ENCODE data around the gene CRB3.

CRB3 gene

DNA sequence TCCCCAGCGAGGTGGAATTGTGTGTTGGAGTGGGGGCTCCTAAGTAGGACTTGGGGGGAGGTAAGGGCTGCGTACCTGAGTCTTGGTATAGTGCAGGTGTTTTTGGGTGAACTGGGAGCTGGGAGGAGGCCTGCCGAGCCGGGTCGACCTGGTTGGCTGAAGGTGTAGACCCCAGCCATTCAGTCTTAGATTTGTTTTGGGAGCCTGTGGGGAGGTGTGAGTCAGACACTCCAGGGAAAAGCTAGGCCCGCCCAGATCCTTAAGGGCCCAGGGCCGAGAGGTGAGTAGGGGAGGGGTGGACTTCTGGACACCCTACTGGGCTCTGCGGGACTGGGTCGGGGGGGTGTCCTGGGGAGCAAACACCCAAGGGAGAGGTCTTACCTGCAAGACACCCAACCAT lies 935 bp downstream of the CRB3 start:
- ChIA-PET POLR2A (interaction anchor here (1.0 kb wide), 1 partner anchor 271 kb away, joined by 3 read pairs; no protein-coding TSS in a partner anchor), CTCF (interaction anchor here (1.1 kb wide), 1 partner anchor 12 kb away, joined by 3 read pairs; no protein-coding TSS in a partner anchor)
- no peak for DNase-seq (ENCODE audit: low read depth, low spot score)
- TF ChIP-seq, protein P1, sequence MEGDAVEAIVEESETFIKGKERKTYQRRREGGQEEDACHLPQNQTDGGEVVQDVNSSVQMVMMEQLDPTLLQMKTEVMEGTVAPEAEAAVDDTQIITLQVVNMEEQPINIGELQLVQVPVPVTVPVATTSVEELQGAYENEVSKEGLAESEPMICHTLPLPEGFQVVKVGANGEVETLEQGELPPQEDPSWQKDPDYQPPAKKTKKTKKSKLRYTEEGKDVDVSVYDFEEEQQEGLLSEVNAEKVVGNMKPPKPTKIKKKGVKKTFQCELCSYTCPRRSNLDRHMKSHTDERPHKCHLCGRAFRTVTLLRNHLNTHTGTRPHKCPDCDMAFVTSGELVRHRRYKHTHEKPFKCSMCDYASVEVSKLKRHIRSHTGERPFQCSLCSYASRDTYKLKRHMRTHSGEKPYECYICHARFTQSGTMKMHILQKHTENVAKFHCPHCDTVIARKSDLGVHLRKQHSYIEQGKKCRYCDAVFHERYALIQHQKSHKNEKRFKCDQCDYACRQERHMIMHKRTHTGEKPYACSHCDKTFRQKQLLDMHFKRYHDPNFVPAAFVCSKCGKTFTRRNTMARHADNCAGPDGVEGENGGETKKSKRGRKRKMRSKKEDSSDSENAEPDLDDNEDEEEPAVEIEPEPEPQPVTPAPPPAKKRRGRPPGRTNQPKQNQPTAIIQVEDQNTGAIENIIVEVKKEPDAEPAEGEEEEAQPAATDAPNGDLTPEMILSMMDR (IDR thresholded peaks at IDR 0.05; ENCODE audit: insufficient read depth, low read length, missing control alignments), result no peak
- no peak overlapping the region for H3K4me3 ChIP-seq (ENCODE audit: low read depth, low read length)

DNA sequence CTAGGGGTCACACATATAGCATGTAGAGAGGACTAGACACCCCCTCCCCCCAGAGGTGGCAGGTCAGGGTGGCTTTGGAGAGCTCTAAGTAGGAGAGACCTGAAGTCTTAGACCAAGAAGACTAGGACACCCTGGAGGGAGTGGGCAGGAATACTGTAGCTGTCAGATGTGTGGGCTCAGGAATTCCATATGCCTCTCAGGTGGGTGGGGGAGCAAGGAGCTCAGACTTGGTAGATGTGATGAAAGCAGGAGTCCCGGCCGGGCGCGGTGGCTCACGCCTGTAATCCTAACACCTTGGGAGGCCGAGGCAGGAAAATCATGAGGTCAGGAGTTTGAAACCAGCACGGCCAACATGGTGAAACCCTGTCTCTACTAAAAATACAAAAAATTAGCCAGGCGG lies 1.6 kb downstream of the CRB3 start:
- TF ChIP-seq, protein P1 (IDR thresholded peaks at IDR 0.05; ENCODE audit: insufficient read depth, low read length, missing control alignments), result no peak
- H3K4me3 ChIP-seq (ENCODE audit: low read depth, low read length), result no peak overlapping the region
- POLR2A ChIA-PET, result no interaction called here
- CTCF ChIA-PET, result interaction anchor here (0.9 to 1.1 kb wide), 2 partner anchors 11 to 397 kb away, joined by 3 read pairs; no protein-coding TSS in a partner anchor
- no peak for DNase-seq (ENCODE audit: low read depth, low spot score)

- no peak overlapping the region for H3K4me3 ChIP-seq (ENCODE audit: low read depth, low read length)
- ChIA-PET CTCF (no interaction called here), POLR2A (no interaction called here)
- TF ChIP-seq, protein P1 (IDR thresholded peaks at IDR 0.05; ENCODE audit: insufficient read depth, low read length, missing control alignments), result no peak
- no peak for DNase-seq (ENCODE audit: low read depth, low spot score)
Measured at GRCh38 chr19:6466526-6467248, 2.6 kb downstream of the CRB3 start.

GRCh38 chr19:6467384-6467783 lies 3.3 kb downstream of the CRB3 start:
- DNase-seq (ENCODE audit: low read depth, low spot score), result no peak
- ChIA-PET POLR2A (no interaction called here), CTCF (no interaction called here)
- TF ChIP-seq, protein P1 (IDR thresholded peaks at IDR 0.05; ENCODE audit: insufficient read depth, low read length, missing control alignments), result no peak
- H3K4me3 ChIP-seq (ENCODE audit: low read depth, low read length), result no peak overlapping the region

DNA sequence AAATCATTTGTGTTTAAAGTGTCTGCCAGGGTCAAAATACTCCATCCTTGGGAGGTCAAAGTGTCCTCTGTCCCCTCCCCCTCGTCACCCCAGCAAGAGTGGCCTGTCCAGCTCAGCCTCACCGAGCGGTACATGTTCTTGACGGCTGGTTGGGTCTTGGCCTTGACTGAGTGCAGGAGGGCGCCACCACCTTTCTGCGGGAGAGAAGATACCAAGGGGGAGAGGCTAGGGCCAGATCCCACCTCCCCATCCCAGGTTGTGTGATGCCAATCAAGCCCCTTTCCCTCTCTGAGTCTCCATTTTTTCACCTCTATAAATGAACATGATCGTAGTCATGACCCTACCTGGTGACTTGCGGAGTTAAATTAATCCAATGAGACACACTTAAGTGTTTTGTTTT lies 6.1 kb downstream of the CRB3 start:
- CTCF ChIA-PET, result no interaction called here
- no peak overlapping the region for H3K4me3 ChIP-seq (ENCODE audit: low read depth, low read length)
- POLR2A ChIA-PET, result no interaction called here
- TF ChIP-seq, protein P1 (IDR thresholded peaks at IDR 0.05; ENCODE audit: insufficient read depth, low read length, missing control alignments), result no peak
- DNase-seq (ENCODE audit: low read depth, low spot score), result no peak

- DNase-seq (ENCODE audit: low read depth, low spot score), result no peak
- POLR2A ChIA-PET, result no interaction called here
- H3K4me3 ChIP-seq (ENCODE audit: low read depth, low read length), result no peak overlapping the region
- TF ChIP-seq, protein P1 (IDR thresholded peaks at IDR 0.05; ENCODE audit: insufficient read depth, low read length, missing control alignments), result no peak
- CTCF ChIA-PET, result interaction anchor here (1.2 kb wide), 1 partner anchor 11 kb away, joined by 6 read pairs; the partner anchor contains the start of gene DENND1C
Measured at GRCh38 chr19:6471076-6471475, 7.0 kb downstream of the CRB3 start.

Measured in AG04449 (cell line).